HG03064 (cell line): ENCODE data around the gene HOXC6.

Experiments
- ATAC-seq: cut with Tn5 transposase; IDR thresholded peaks from one replicate; pipeline ENCODE4 v1.9.1; 2021; ENCODE audit warnings: low read depth; ENCODE audit not compliant: unreplicated experiment

The HOXC6 gene

DNA sequence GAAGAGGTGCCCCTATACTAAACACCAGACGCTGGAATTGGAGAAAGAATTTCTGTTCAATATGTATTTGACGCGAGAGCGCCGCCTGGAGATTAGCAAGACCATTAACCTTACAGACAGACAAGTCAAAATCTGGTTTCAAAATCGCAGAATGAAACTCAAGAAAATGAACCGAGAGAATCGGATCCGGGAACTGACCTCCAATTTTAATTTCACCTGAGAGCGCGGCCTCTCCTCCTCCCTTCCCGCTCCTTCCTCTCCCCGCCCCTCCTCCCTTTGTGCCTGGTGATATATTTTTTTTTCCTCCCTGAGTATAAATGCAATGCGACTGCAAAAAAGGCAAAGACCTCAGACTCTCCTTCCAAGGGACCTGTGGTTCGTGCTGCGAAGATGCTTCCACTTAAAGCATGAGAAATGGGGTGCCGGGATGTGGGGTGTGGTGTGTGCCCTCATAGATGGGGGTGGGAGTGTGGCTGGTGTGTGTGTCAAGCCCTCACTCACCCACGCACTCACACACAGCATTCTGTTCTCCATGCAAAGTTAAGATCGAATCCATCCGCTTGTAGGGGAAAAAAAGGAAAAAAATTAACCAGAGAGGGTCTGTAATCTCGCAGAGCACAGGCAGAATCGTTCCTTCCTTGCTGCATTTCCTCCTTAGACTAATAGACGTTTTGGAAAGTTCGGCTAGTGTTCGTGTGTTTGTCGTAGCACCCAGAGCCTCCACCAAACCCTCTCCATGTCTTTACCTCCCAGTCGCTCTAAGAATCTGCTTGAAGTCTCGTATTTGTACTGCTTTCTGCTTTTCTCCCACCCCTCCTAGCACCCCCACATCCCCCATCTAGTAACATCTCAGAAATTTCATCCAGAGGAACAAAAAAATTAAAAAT is 38.8 kb upstream of the HOXC6 start:
- ATAC-seq: no peak

DNA sequence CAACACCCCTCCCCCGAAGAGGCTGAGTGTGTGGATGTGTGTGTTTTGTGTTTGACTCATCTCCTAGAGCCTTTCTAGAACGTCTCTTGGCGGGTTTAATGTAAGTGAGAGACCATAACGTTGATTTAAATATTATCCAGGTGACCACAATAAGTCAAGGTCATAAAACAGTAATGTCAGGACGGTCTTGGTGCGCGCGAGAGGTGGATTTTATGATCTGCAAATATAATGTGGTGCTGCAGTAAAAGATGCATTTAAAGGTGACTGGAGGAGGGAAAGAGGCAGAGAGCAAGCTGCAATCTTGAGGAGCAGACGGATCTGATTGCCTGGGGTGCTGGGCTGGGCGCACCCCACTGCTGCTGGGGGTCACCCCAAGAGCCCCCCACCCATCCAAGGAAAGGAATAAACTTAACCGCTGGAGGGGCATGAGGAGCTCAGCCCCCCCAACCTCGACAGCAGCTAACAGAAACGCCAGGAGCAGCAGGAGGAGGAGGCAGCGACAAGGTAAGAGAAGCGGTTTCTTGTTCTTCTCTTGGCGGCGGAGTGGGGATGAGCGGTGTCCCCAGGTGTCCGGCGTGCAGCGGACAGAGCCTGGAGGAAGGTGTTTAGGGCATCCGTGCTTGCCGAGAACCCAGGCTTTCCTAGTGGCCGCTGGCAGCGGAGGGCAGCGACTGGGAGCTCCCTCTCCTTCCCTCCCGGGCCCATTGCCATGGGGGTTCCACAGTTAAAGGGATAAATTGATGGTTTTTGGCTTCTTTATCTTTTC is 37.7 kb upstream of the HOXC6 start:
- no peak for ATAC-seq

DNA sequence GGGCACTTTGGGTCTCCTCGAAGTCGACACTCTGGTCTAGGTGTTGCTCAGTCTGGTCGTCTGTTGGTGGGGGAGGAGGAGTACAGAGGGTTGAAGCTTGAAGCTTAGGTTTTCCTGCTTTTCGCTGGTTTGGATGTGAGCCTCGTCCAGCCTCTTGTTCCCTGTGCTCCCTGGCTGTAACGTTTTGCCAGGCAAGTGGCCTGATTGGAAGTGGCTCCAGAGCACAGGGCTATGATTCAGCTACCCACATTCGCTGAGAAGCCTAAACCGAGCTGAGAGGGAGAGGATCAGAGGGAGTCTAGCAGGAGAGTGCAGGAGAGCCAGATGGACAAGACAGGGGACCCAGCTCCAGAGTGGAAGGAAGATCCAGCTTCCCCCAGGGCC is 37.2 kb upstream of the HOXC6 start:
- ATAC-seq: no peak

DNA sequence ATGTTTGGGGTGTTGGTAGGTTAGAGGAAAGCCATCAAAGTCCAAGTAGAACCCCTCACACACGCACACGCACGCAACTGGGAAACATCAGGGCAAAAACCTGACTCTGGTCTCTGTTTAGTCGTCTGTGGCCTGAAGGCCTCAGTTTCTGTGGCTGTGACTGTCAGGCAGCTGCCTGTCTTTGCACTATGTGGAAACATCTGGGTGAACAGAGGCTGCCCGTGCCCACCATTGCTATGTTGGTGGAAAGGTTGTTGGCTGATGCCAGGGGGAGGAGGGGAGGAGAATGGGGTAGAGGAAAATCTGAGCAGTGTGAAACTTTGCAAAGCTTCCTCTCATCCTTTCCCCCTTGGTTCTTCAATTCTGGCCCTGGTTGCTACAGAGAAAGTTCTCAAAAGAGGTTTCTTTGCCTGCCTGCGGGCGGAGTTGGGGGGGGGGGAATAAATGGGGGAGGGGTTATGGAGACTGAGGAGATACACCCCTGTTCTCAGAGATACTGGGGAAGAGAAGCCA is 35.8 kb upstream of the HOXC6 start:
- ATAC-seq: no peak

DNA sequence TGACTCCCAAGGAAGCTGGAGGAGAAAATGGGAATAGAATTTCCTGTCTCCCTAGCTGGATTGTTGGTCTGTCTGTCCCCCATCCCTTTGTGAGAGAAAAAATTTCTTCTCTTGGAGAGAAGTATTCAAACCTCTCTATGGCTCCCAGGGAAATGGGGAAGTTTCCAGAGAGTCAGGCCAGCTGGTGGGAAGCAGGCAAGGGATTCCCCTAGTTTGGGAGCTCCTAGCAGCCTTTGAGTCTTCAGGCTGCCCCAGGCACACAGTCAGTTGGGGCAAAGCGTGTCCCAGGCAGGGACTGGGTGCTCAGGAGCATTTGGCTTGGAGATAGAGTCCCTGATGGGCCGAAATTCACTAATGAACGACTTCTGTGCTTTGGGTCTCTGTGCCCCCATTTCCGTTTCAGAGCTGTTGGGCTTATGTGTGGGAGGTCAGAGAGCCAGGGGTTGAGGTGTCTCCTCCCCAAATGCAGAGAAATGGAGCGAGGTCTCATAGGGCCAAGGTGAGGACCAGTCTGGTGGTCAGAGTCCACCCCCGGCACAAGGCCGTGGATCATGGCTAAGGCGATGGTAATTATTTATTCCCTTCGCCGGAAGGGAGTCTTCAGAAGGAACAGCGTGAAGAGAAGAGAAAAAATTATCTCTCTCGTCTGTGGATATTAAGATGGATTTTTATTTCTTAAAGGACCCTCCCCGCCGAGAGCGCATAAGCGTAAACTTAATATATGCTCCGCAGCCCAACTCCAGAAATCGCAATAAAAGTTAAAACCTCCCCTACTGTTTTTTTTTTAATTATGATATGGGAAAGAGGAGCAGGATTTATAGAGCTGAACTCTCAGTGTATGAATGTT is 34.9 kb upstream of the HOXC6 start:
- no peak for ATAC-seq

DNA sequence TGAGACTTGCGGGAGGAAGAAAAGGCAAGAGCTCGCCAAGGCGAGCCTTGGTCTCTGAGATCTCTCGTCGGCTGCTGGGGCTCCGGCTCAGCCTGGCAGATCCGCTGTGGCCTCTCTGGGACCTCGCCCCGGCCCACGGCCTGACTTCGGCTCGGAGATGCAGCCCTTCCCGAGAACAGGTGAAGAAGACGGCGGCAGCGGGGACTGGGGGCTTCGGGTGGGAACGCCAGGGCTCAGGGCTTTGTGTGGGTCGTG is 34.3 kb upstream of the HOXC6 start:
- ATAC-seq: no peak

DNA sequence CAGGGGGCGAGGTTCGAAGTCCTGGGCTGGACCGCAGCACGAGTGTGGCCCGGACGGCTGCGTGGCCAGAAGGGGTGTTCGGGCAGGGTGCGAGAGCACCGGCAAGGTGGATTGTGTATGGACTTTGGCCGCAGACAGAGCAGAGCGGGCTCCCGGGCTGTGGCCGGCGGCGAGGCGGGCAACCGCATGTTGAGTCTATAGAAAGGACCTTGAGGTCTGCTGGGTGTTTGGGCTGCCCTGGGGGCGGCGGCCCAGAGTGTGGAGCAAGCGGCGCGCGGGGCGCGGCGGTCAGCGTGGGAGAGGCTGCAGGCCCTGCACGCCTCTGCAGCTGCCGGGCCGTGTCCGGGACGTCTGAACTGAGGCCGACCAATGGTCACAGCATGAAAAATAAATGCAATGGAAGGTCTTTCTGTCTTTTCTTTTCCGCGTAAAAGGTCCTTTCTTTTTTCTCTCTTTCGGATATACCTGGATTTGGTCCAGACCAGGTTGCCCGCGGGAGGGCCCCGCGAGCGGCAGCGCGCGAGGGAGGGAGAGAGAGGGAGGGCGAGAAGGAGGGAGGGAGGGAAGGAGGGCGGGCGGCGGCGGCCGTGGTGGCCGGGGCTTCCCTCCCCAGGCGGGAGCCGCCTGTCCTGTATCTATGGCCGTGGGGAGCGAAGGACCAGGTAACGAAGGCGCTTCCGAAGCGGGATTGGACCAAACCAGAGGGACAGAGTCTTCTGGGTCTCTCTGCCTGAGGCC is 33.8 kb upstream of the HOXC6 start:
- no peak for ATAC-seq

DNA sequence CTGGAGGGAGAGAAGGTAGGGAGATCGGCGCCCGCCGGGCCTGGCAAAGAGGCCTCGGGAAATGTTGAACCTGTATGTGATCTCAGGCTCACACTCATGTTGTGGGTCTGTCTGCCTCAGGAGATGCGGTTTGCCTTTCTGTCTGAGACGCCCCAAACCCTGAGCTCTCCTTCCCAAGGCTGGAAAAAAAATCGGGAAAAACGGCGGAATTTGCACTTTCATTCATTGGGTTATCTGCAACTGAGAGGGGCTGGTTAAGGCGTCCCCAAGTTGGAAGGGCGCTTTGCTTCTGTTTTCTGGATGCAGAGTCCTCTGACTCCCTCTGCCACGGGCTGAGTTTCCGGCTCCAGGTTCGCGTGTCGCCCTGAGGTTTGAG is 33.2 kb upstream of the HOXC6 start:
- no peak for ATAC-seq

DNA sequence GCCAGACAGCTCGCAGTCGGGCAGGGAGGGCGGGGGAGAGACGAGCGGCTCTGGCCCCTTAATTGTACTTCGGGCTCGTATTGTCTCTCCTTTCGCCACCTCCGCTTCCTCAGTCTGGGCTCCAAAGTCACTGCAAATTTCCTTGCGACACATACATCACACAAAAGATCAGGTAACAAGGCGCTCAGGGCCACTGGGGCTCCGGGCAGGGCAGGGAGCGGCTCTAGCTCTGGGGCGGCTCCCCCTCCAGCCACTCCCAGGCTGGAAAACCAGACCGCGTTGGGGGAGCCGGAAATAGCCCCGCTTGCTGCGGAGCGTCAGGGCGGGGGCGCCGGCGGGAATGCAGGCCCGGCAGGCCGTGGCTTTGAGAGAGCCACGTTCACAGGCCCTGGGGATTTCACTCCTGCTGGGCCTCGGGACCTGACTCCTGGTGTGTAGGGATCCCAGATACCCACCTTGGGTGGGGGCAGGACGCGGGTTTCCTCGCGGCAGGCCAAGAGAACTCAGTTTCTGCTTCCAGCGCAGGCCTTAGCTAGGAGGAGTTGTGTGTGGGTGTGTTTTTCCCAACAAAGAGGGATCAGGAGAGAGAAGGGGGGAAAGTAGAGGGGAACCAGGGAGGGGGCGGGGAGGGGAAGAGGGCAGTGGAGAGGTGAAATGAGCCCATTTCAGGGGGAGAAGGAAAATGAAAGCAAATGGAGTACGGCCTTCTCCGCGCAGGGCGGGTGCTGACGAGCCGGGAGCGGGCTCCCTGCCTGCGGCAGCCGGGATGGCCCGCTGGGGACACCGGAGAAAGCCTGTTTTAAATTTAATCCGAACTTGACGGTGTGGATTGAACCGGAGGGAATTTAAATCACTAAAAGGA is 32.6 kb upstream of the HOXC6 start:
- ATAC-seq: no peak

DNA sequence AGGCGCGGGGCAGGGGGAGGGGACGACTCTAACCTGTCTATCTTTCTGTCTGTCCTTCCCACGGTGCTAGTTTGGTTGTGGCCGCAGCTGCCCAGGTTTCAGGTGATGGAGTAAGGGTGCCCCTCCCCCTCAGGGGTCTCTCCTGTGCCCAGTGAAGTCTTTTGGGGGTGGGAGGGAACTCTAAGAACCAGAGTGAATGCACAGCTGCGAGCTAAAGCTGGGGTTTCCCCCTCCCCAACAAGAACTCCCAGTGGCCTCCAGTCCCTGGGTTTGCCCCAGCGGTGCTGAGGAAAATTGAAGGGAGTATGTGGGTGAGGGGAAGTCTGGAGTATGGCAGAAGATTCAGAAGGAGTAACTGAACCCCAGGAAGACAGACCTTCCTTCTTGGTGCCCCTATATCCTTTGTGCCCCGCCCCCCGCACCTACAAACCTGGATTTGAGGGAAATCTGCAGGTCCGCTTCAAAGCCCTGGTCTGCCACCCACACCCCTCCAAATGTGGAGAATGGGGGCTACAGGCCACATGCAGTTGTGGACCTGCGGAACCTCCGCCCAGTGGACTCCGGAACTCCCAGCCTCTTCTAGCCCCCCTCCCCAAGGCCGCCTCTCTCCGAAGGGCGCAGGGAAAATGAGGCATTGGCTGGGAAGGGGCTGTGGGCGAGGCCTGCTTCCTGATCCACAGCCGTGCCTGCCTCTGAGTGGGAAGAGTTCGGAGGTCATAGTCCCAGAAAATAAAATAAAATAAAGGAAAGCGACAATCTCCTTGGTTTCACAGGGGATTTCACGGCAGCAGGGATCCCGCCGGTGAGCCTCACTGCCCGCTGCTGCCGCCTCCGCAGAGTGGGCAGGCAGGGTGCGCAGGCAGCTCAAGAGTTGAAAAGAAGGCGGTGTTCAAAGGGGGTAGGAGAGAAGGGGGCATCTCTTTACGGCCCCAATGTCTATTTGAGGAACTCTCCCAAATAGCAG is 31.7 kb upstream of the HOXC6 start:
- no peak for ATAC-seq

DNA sequence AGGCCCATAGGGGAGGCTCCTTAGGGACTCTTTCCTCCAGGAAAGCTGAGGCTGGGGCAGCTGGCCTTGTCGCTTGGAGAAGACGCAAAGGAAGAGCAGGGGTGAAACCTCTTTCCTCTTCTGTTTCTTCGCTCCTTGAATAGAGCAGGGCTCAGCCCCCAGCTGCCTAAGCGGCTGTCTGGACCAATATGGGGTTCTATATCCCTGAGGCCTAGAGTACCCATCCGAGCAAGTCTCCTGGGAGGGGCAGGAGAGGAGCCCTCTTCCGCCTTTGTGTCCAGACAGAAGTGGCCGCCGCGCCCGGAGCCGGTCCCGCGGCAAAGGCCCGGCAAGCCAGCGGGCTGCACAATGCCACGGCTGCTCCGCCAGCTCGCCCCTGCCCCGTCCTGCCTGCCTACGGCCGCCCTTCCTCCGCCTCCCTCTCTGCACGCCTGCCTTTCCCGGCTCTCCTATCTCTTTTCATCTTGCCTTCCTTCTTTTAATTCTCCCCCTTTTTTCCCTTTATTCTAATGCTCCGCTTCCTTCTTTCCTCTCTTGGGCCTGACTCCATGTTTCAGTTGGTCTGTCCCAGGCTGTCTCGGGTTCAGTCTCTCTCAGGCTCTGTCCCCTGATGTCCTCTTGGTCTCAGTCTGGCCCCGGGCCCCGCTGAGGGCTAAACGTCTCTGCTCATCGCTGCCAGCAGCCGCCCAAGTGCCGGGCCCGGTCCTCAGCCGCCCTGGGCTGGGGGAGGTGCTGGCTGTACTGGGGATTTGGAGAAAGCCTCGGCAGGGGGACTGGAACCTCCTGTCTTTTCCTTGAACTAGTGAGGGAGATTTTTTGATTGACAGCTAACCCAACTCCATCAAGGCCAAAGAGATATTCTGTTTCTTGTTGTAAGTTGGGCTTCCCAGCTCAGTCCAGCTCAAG is 30.8 kb upstream of the HOXC6 start:
- no peak for ATAC-seq

DNA sequence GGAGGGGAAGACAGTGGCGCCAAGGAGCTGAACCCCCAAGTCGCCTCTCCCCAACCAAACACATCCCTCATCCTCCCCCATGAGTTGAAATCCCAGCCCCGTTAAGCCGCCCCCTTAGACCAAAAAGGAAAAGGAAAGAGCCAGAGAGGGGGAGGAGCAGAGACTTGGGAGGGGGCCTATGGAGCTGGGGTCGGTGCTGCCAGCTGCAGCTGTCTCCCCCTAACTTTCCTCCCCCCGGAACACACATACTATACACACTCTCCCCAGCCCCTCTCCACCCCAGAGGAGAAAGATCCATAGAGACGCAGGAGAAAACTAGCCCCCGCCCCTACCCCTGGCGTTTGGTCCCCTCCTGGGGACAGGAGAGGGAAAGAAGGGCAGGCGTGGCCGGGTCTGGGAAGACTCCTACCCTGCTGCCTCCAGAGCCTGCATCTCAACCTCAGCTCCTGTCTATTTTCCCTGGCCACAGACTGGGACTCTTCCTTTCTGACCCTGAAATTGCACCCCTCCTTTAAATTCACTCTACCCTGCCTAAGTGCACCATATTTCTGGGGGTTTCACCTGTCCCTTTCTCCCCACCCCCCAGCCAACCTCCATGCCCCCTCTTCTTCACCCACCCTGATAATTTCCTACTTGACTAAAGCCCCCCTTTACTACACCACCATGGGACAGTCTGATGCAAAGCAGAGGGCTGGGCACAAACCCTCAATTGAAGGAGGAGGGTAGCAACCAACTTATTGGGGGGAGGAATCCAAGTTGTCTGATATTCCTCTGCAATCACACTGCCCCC is 29.9 kb upstream of the HOXC6 start:
- no peak for ATAC-seq

DNA sequence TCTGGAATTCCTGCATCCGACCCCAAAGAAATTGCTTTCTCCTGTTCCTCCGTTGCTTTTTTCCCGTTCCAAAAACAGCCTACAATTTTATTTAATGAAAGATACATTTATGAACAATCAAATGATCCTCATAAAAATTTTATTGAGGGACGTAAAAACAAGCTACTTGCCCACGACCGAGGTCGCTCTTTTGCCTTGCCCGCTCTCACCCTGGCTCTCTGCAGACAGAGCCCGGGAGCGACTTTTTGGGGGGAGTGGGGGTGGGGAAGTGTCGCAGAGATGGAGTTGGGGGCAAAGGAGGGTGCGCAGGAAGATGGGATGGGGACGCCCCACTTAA is 29.4 kb upstream of the HOXC6 start:
- ATAC-seq: no peak

DNA sequence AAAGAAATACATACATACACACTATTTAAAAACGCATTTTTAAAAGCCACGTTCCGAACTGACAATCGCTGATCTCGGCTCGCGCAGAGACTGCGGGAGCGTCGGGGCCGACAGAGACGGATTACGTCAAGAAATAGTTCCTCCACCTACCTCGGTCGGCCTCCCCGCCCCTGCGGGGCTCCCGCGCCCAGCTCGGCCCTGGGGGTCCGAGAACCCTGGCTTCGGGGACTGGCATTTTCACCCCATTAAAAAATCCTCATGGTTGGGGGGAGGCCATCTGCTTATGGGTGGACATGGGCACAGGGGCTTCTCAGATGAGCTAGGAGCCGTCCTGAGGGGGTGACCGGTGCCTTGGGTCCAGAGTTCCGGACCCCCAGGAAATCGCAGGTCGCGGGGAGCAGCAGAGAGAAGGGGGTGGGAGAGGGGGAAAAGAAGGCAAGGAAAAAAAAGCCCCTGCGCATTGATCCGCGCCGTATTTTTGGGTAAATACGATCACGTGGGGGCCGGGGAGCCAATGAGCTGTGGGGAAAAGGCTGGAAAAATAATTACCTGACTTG is 28.6 kb upstream of the HOXC6 start:
- no peak for ATAC-seq

DNA sequence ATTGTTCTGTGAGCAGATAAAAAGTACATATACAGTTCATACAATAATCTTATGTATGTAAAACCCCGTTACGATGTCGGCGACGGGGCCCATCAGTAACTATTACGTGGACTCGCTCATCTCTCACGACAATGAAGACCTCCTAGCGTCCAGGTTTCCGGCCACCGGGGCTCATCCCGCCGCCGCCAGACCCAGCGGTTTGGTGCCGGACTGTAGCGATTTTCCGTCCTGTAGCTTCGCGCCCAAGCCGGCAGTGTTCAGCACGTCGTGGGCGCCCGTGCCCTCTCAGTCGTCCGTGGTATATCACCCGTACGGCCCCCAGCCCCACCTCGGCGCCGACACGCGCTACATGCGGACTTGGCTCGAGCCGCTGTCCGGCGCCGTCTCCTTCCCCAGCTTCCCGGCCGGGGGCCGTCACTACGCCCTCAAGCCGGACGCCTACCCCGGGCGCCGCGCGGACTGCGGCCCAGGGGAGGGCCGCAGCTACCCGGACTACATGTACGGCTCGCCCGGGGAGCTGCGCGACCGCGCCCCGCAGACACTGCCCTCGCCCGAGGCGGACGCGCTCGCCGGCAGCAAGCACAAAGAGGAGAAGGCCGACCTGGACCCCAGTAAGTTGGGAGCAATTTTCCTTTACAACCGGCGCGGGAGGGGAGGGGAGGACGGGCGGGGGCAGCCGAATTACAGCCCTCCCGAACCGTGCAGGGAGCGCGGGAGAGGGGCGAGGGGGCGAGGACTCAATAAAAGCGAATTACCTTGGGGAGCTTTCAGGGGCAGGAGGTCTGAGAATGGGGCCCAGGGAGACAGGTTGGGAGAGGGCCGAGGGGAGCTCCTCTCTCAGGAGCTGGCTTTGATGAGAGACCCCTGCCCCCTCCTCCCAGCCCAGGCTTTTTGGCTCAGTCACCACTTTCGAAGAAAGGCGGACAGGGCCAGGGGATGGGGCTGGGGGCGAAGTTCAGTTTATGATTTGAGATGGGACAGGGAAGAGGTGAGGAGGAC is 27.8 kb upstream of the HOXC6 start, which contains the start of gene HOXC9:
Gene HOXC9, plus strand, starts transcription at position 46 of the 999 bp plus-strand sequence. Its CDS starts 28 bp downstream, at position 74.
- ATAC-seq: no peak
